AG04450 (cell line): Measurements from ENCODE around the gene ABCD3. TPM values are rescaled to one million over a fixed set of nuclear protein-coding genes. Genes with fewer than 3 reads are reported as not detected.
A peak's percentile ranks its signal among the peaks of the same experiment; 100 is the strongest.

Experiments used
- CTCF ChIA-PET: fragments of 300-600, 350-600 bp; formaldehyde crosslinking; extraction: SDS; loops from one replicate; lab custom pipeline; 2022; ENCODE audit warnings: antibody characterized with exemption, inconsistent platforms; lab: Charles Lee
- POLR2A ChIA-PET: fragments of 350-600 bp; formaldehyde crosslinking; extraction: SDS; loops from one replicate; lab custom pipeline; 2021; ENCODE audit warnings: antibody characterized with exemption, inconsistent platforms; lab: Yijun Ruan, JAX
- DNase-seq: peaks from one replicate; pipeline ENCODE4 v3.0.0-alpha.2; 2011; ENCODE audit warnings: low read depth, low spot score
- H3K27ac ChIP-seq: one replicate; pipeline ENCODE4 v1.5.1; 2012; ENCODE audit warnings: low read depth, low read length, control low read depth
- H3K27me3 ChIP-seq: one replicate; pipeline ENCODE4 v1.6.0; 2012; ENCODE audit warnings: low read length; ENCODE audit not compliant: control insufficient read depth, insufficient read depth
- H3K4me3 ChIP-seq: 2 replicates; pipeline ENCODE4 v1.5.1; 2011; ENCODE audit warnings: mild to moderate bottlenecking, low read depth, low read length, control low read depth
- H3K9me3 ChIP-seq: 2 replicates; pipeline ENCODE4 v1.5.1; 2012; ENCODE audit warnings: low read length; ENCODE audit not compliant: control insufficient read depth, insufficient read depth
- CTCF ChIP-seq: IDR thresholded peaks from 2 replicates; pipeline ENCODE4 v1.5.1; 2011; ENCODE audit warnings: low read depth, low read length, control low read depth, inconsistent platforms
- polyA plus RNA-seq: library from polyadenylated mRNA; depleted of rRNA; stranded (reverse); fragments of >200 nt; gene quantifications from 2 replicates; pipeline ENCODE4 v1.2.3, GENCODE V29; 2011

The ABCD3 gene
- polyA plus RNA-seq, 1 experiment, result 34.0 TPM

- POLR2A ChIA-PET, result interaction anchor here (0.6 to 2.7 kb wide), 43 partner anchors 9 to 261 kb away, joined by 3 to 21 read pairs (median 5); no protein-coding TSS in a partner anchor
- Histone ChIP-seq H3K4me3 (peak overlapping the region; percentile 74), H3K27ac (peak overlapping the region; percentile 95), H3K9me3 (no peaks in the 10 kb centered on the region; the same call in 1 of the 2 replicates), H3K27me3 (no peaks in the 10 kb centered on the region)
- CTCF ChIA-PET, result interaction anchor here (0.8 to 3.3 kb wide), 8 partner anchors 10 to 264 kb away, joined by 3 to 12 read pairs (median 3); no protein-coding TSS in a partner anchor
- DNase-seq, result no peak
- TF ChIP-seq CTCF, result no peak
These were observed 124.1 kb downstream of the ABCD3 start for GRCh38 chr1:94542088-94542870.

GRCh38 chr1:94543001-94543400 is 124.8 kb downstream of the ABCD3 start:
- TF ChIP-seq CTCF, result no peak
- no peaks in the 10 kb centered on the region for H3K27me3 ChIP-seq
- POLR2A ChIA-PET, result interaction anchor here (0.6 to 2.7 kb wide), 14 partner anchors 11 to 260 kb away, joined by 3 to 21 read pairs (median 6); no protein-coding TSS in a partner anchor
- H3K9me3 ChIP-seq, result no peaks in the 10 kb centered on the region; the same call in 1 of the 2 replicates
- peak overlapping the region; percentile 95 for H3K27ac ChIP-seq
- no peak for DNase-seq
- peak overlapping the region; percentile 74 for H3K4me3 ChIP-seq
- CTCF ChIA-PET, result interaction anchor here (0.8 to 3.3 kb wide), 5 partner anchors 15 to 263 kb away, joined by 3 to 12 read pairs (median 3); no protein-coding TSS in a partner anchor

GRCh38 chr1:94543893-94544635 is 125.9 kb downstream of the ABCD3 start:
- Histone ChIP-seq H3K27ac (no peak overlapping the region), H3K4me3 (peak overlapping the region; percentile 5; the same call in 1 of the 2 replicates), H3K27me3 (no peaks in the 10 kb centered on the region), H3K9me3 (no peaks in the 10 kb centered on the region; the same call in 1 of the 2 replicates)
- no peak for TF ChIP-seq CTCF
- CTCF ChIA-PET, result interaction anchor here (1.8 to 3.3 kb wide), 2 partner anchors 261 to 262 kb away, joined by 12 to 15 read pairs; no protein-coding TSS in a partner anchor
- no peak for DNase-seq
- POLR2A ChIA-PET, result interaction anchor here (0.6 to 1.4 kb wide), 8 partner anchors 16 to 212 kb away, joined by 3 to 5 read pairs (median 4); no protein-coding TSS in a partner anchor

- Histone ChIP-seq H3K27me3 (no peaks in the 10 kb centered on the region), H3K9me3 (no peaks in the 10 kb centered on the region; the same call in 1 of the 2 replicates), H3K27ac (peak overlapping the region; percentile 62), H3K4me3 (no peak overlapping the region; the same call in 1 of the 2 replicates)
- peak; percentile 70 for TF ChIP-seq CTCF
- CTCF ChIA-PET, result interaction anchor here (0.6 to 1.8 kb wide), 3 partner anchors 18 to 309 kb away, joined by 3 to 15 read pairs (median 3); no protein-coding TSS in a partner anchor
- POLR2A ChIA-PET, result interaction anchor here (0.6 to 1.4 kb wide), 6 partner anchors 36 to 211 kb away, joined by 3 to 4 read pairs (median 3); no protein-coding TSS in a partner anchor
- DNase-seq, result no peak
These were observed 126.7 kb downstream of the ABCD3 start for GRCh38 chr1:94544706-94545490.
